Measurements from ENCODE around the gene SELENOP. TPM values are rescaled to one million over a fixed set of nuclear protein-coding genes. Genes with fewer than 3 reads are reported as not detected.

Gene SELENOP
- total and polyA plus RNA-seq, 2 of the 8 experiments (the other 6 are each of a cell fraction or from before 2014, with no cell fraction given) = 5.5 to 19.4 TPM

DNA sequence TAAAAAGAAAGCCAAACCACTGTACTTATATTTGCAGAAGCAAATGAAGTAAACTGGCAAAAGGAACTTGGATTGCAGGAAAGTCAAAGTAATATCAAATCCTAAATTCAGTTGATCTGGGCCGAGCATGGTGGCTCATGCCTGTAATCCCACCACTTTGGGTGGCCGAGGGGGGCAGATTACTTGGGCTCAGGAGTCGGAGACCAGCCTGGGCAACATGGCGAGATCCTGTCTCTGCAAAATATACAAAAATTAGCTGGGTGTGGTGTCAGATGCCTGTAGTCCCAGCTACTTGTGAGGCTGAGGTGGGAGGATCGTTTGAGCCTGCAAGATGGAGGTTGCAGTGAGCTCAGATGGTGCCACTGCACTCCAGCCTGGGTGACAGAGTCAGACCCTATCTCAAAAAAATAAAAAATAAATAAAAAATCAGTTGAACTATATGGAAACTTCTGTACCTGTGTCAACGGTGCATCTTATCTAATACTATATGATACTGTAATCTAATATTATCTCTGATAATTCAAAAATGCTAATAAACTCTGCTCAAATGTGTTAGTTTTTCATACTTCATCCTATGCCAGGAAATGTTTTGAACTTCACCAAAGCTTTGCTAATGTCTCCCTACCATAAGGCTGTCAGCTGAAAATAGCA is 10.1 kb downstream of the SELENOP start:
- H2BK120ac ChIP-seq (replicated peaks; ENCODE audit: low read depth, low read length) = no peak overlapping the region
- no peaks in the 10 kb centered on the region for H3K4me1 ChIP-seq (replicated peaks in 1 of 4; ENCODE audit: control insufficient read depth in 3 of 4, insufficient read depth in 4 of 4, low read length in 3 of 4)
- H3K4me2 ChIP-seq (ENCODE audit: insufficient read depth in 1 of 2, low read depth in 2 of 2, low read length in 2 of 2) = no peak overlapping the region
- H4K8ac ChIP-seq (ENCODE audit: extremely low read depth, insufficient read depth, low read length) = no peak overlapping the region
- no peak overlapping the region for H3K4ac ChIP-seq (replicated peaks; ENCODE audit: insufficient read length, low read depth, low read length)
- H4K20me1 ChIP-seq (replicated peaks in 1 of 2; ENCODE audit: control insufficient read depth in 1 of 2, insufficient read depth in 2 of 2, low read length in 2 of 2) = no peaks in the 10 kb centered on the region
- no peak overlapping the region for H2BK5ac ChIP-seq (ENCODE audit: low read depth, low read length)
- peaks cover 2% of the 10 kb centered on the region; the same call in 1 of the 2 replicates for H3K23me2 ChIP-seq (ENCODE audit: low read depth, low read length)
- H2AFZ ChIP-seq (ENCODE audit: low read length) = no peak overlapping the region
- no peak overlapping the region for H4K91ac ChIP-seq (replicated peaks; ENCODE audit: insufficient read length, low read length)
- FAIRE-seq (no peak), DNase-seq (ENCODE audit: low read depth in 1 of 2, low spot score in 2 of 2) (no peak)
- H3K79me2 ChIP-seq (ENCODE audit: control insufficient read depth in 1 of 2, insufficient read depth in 2 of 2, low read length in 2 of 2) = no peaks in the 10 kb centered on the region
- no peaks in the 10 kb centered on the region for H3K79me1 ChIP-seq (ENCODE audit: low read depth, low read length)
- no peak overlapping the region for H2AK5ac ChIP-seq (ENCODE audit: low read depth, low read length)
- H3K56ac ChIP-seq (replicated peaks; ENCODE audit: insufficient read length, low read depth, low read length) = no peak overlapping the region
- no peak overlapping the region for H3K14ac ChIP-seq (ENCODE audit: insufficient read length)
- CTCF ChIA-PET (ENCODE audit: partially characterized antibody) = no interaction called here
- no peak overlapping the region for H2BK12ac ChIP-seq (ENCODE audit: low read depth, low read length)
- POLR2A ChIA-PET (ENCODE audit: partially characterized antibody) = no interaction called here
- H3K36me3 ChIP-seq (ENCODE audit: control insufficient read depth in 2 of 4, insufficient read depth in 4 of 4, low read length in 3 of 4) = peaks cover 0 to 33% (median 4%) of the 10 kb centered on the region in 4 experiments; a peak in 2 of 8 replicates
- H3K9ac ChIP-seq (replicated peaks in 1 of 4; ENCODE audit: extremely low read depth in 1 of 4, low read depth in 3 of 4, low read length in 3 of 4) = no peak overlapping the region
- H3K9me3 ChIP-seq (ENCODE audit: insufficient read depth in 2 of 2, low read depth in 1 of 2, low read length in 1 of 2) = no peaks in the 10 kb centered on the region
- WGBS, 2 experiments (ENCODE audit: extremely low coverage in 1 of 2, insufficient coverage in 1 of 2, insufficient read length in 1 of 2, insufficient replicate concordance in 2 of 2, low coverage in 1 of 2, low lambda C conversion rate in 2 of 2, missing lambda C conversion rate in 1 of 2) = 89% methylated on average over 6 of the region's 6 CpGs; no CpG with 5 or more reads in 1 of the 2 experiments
- no peak overlapping the region for H4K5ac ChIP-seq (ENCODE audit: insufficient read length, low read depth, low read length)
- no peak overlapping the region for H3K27ac ChIP-seq (ENCODE audit: low read depth, low read length)
- H2BK20ac ChIP-seq (ENCODE audit: low read length) = no peak overlapping the region
- no peak overlapping the region for H3K18ac ChIP-seq (ENCODE audit: extremely low read depth, low read length)
- H3K4me3 ChIP-seq (ENCODE audit: extremely low read depth in 1 of 4, insufficient read depth in 2 of 4, low read depth in 3 of 4, low read length in 4 of 4) = no peak overlapping the region
- H3K27me3 ChIP-seq (replicated peaks in 1 of 4; ENCODE audit: control insufficient read depth in 3 of 4, extremely low read depth in 1 of 4, insufficient read depth in 3 of 4, low read length in 3 of 4) = no peaks in the 10 kb centered on the region
- H3K23ac ChIP-seq (ENCODE audit: insufficient read length) = no peak overlapping the region
- H2BK15ac ChIP-seq (ENCODE audit: low read length) = no peak overlapping the region
- no peak for TF ChIP-seq TAF7 (optimal IDR thresholded peaks at IDR 0.05; ENCODE audit: borderline replicate concordance, low read depth, low read length)
- no peak for TF ChIP-seq HDAC6 (IDR thresholded peaks at IDR 0.05; ENCODE audit: low read depth, low read length)
- no peak for TF ChIP-seq EZH2 (IDR thresholded peaks at IDR 0.05; ENCODE audit: low read depth, low read length, severe bottlenecking)
- no peak for TF ChIP-seq EP300 (IDR thresholded peaks at IDR 0.05; ENCODE audit: borderline replicate concordance in 1 of 2, low read depth in 2 of 2, low read length in 2 of 2)
